ENCODE measurements around the gene KIF1A.

The KIF1A gene

DNA sequence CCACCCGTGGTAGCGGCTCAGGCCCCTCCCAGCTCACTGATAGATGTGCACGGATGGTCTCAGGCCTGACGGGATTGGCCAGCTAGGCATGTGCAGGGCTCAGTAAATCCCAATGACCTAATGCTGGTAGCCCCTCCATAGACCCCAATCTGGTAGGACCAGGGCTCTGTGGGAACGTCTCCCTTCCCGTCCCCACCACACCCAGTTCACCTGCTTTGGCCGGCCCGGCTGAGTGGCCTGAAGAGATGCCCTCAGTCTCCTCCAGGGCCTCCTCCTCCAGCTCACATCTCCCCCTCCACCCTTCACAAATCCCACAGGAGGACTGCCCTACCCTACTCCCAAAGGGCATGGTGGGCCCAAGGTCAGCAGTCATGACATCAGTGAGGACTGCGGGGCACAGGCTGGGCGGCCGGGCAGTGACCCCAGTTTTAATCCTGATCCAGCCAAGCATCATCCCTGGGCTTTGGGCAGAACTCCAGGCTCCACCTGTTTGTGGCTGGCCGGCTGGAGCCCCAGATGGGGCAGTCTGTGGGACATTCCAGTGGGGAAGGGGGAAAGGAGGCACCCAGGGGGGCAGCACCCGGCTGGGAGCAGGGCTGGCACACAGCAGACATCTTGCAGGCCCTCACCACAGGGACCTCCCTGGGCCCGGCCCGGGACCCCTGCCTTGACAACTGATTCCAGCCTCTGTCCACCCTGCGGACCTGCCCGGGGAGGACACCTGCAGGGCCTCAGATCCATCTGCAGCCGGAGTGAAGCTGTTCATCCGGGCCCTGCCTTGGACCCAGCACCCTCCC lies 2.3 kb downstream of the KIF1A start:
- no peak for DNase-seq

DNA sequence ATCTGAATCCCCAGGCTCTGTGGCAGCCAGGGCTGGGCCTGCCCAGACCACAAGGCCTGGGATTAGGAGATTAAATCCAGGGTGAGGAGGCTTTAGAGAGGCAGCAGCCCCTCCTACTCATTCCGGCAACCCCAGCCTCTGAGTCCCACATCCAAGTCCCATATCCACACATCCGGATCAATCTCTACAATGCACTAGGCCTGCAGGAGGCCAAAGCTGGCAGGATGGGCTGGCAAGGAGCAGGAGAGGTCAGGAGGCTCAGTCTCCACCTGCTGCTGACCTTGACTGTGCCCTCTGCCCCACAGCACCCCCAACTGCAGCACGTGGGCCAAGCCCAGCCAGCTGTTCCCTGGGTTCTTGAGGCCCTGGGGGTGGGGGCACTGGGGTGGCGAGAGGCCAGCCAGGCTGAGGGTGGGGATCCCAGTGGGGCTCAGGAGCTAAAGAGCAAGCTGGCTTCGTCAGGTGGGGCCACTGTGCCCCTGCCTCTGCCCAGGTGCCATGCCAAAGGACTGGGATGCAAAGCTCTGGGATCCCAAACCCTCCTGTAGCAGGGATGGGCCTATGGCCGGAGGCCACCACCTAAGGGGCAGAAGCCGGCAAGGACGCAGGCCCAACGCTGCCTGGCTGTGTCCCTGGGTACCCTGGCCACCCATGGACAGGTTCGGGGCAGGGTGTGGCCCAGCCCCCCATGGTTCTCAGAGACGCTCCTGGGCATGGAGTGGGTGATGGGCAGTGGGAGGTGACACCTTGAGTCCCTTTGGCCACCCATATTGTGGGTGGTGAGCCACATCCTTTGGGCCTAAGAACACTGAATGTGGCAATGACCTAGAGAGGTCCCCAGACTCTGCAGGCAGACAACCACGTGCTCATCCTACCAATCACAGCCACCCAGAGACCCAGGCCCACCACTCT lies 3.2 kb downstream of the KIF1A start:
- DNase-seq = no peak

- DNase-seq = no peak
Observed at GRCh38 chr2:240815761-240816583, 4.0 kb downstream of the KIF1A start.

DNA sequence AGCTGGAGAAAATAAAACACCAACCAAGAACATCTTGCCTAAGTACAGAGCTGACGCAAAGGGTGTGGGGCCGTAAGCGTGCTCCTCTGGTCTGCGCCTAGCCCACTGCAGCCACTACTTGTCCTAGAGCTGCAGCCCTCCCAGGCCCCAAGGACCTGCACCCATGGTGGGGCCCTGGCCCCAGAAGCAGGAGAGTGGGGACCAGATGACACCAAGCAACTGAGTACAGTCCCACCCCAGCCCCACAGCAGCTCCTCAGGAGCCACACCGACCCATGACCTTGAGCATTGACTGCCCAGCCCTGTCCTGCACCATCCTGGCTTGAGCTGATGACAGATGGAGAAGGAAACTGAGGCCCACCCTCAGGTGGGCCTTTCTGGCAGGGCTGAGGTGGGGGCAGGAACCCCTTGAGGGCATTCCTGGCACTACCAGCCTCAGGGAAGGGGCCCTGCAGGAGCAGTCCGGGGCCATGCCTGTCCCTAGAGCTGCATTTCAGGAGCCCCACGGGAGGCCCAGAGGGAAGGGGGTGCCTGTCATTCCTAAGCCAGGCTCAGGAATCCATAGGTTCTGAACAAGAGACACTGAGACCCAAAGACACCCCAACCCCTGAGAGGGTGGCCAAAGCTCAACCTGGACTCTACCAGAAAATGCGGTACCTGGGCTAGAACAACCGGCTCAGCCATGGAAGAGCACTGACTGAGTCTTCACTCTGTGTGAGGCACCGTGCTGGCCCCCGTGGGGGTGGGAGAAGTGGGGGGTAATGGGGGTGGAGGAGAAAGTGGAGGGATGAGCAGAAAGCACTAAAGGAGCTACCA lies 4.9 kb downstream of the KIF1A start:
- no peak for DNase-seq

GRCh38 chr2:240814280-240814679 lies 5.7 kb downstream of the KIF1A start:
- no peak for DNase-seq

DNA sequence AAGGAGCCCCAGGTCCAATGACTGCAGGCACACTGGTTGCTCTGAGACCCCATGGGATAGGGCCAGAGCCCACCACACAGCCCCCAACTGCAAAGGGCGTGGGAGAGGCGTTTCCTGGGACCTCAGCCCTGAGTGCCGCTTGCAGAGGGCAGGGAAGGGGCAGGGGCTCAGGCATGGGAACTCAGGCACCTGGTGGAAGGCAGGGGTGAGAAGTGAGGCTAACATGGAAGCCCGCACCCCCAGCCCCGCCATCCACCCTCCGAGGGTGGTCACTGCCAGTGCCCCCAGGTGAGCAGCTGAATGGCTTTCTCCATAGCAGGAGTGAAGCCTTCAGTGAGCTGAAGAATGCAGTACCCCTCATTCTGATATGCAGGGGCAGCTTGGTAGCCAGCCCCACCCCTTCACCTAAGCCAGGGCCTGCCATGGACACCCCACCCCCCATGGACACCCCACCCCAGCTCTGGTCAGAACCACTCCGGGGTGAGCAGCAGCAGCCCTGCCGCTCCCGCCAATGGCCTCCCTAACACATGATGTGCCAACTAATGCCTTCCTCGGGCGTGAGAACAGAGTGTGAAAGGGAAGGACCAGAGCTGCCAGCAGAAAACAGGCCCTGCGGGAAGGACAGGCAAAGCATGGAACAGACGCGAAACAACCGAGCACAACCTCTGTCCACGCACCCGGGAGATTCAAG lies 6.6 kb downstream of the KIF1A start:
- DNase-seq = no peak

DNA sequence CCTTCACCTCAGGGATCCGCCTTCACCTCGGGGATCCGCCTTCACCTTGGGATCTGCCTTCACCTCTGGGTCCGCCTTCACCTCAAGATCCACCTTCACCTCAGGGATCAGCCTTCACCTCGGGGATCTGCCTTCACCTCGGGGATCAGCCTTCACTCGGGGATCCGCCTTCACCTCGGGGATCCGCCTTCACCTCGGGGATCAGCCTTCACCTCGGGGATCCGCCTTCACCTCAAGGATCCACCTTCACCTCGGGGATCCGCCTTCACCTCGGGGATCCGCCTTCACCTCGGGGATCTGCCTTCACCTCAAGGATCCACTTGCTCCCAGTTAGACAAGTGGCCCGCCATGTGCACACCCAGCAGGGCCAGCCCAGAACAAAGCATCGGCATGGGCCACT lies 7.3 kb downstream of the KIF1A start:
- DNase-seq = no peak

- DNase-seq = no peak
Observed at GRCh38 chr2:240812301-240812680, 7.7 kb downstream of the KIF1A start.

DNA sequence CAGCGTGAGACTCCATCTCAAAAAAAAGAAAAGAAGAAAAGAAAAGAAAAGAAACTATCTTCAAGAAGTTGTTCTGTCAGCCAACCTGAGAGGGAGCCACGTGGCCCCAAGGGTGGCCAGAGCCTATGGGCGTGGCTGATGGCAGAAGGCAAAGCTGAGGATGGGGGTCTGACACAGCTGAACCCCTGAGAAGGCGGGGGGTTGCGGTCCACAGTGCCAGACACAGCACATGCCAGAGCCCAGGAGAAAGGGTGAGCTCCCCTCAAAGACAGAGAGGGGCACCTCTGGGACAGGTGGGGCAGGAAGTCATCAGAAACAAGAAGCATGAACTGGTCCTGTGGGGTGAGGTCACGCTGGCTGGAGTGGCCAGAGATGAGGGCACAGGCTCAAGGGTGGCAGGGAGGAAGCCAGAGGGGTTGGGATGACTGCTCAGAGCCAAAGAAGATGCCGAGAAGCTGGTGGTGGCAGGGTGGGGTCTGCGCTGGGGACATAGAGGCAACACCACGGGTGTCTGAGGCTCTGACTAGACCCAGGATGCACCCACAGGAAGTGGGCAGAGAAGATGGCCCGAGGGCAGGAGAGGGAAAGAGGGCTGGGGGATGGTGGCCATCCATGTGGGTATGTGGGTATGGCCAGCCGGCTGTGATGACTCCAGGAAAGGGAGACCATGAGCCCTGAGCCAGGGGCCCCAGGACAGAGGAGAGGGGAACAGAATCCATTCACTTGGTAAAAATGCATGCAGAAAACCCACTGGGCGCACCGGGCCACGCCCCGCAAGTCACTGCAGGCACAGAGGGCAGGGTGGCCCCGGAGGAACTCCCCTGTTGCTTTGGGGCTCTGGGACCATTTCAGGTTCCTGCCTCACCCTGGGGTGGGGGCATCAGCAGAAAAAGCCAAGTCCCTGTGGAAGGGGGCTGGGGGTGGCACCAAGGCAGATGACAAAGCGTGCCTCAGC lies 8.4 kb downstream of the KIF1A start:
- DNase-seq = no peak

DNA sequence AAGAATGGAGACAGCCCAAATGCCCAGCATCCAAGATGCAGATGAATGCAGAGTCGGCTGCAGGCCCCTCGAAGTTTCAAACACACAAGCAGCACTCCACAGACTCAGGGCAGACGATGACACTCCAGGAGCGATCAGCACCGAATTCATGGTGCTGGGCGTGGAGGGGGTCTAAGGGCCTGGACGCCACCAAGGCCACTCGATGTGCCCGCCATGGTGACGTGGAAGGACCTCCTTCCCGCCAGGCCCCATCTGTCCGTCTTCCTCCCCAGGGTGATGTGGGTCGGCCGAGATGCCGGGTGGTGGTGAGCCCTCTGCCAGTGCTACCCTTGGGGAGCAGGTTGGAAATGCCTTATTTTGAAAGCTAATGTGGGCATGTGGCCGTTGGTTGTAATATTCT lies 9.4 kb downstream of the KIF1A start:
- no peak for DNase-seq

GRCh38 chr2:240810199-240810598 lies 9.8 kb downstream of the KIF1A start:
- no peak for DNase-seq

- DNase-seq = no peak
Observed at GRCh38 chr2:240809276-240809675, 10.7 kb downstream of the KIF1A start.

DNA sequence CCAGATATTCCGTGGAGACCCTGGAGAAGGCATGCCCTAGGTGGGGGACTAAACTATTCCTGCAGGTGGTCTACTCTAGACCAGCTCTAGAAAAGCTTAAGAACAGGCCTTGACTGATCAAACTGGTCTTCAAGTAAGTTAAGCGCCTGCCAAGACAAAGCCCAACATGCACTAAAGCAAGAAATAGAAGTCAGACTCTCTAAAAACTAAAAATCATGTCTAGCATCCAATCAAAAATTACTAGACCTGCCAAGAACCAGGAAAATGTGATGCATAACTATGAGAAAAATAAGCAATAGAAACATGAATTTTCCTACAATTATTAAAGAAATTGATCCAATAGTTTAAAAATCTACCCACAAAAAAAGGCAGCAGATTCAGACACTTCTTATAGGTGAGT lies 13.6 kb downstream of the KIF1A start:
- DNase-seq = no peak

- no peak for DNase-seq
Observed at GRCh38 chr2:240806006-240806405, 14.0 kb downstream of the KIF1A start.

DNA sequence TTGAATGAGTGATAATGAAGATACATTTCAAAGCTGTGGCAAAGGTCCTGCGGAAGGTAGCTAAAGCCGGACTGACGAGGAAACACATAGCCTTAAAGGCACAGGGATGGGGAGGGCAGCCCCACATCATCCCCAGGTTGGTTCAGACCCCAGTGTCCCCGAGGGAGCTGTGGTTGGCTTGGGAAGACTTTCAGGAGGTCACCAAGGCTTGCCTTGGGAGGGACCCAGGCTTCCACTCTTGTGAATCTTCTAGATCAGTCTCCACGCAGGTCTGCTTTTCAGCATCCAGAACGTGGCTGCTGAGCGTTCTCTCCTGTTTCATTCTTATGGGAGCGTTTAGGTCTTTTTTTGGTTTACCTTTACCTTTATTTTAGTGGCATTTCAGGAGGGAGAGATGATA lies 16.8 kb downstream of the KIF1A start:
- no peak for DNase-seq

GRCh38 chr2:240799033-240799820 lies 20.8 kb downstream of the KIF1A start:
- DNase-seq = no peak

- no peak for DNase-seq
Observed at GRCh38 chr2:240798327-240798905, 21.6 kb downstream of the KIF1A start.

DNA sequence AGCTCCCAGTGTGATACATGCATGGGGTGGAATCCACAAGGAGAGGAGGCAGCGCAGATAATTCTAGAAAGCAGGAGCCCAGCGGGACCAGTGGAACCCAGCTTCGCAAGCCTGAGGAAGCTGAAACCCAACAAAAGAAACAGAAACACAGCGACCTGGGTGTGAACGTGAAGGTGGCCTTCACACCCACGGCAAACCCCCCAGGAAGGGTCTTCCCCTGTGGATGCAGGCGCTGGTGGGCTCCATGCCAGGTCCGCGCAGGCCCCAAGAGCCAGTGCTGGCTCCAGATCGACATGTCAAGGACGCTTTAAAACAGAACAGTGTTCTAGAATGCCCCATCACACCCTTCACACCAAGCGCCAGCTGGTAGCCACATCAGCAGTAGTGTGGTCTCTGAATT lies 22.1 kb downstream of the KIF1A start:
- DNase-seq = no peak

DNA sequence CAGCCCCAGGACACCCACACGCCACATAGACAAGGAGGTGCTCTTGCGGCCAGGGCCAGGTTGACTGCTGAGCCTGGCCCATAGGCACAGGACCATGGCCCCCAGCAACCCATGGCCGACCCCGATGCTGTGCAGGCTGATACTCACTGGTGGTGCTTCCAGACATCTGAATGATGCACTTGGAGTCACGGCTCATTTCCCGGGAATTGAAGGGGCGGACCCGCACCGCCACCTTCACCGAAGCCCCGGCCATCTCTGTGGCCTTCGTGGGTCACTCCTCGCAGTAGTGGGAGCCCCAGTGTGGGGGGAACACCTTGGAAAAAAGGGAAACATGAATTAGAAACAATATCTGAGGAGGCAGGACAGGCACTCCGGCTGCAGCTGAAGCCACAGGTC lies 22.5 kb downstream of the KIF1A start:
- DNase-seq = no peak

All from CD4-positive, alpha-beta T cell treated with Interleukin-21 for 1 hour (primary cell).